ENCODE results near the gene OSTF1.

DNA sequence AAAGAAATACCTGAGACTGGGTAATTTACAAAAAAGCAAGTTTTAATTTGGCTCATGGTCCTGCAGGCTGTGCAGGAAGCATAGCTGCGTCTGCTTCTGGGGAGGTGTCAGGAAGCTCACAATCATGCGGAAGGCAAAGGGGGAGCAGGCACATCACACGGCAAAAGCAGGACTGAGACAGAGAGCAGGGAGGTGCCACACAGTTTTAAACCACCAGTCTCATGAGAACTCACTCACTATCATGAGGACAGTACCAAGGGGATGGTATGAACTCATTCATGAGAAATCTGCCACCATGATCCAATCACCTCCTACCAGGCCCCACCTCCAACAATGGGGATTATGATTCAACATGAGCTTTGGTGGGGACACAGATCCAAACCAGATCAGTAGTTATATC, 96.2 kb downstream of the OSTF1 start:
- TF ChIP-seq, protein P1, sequence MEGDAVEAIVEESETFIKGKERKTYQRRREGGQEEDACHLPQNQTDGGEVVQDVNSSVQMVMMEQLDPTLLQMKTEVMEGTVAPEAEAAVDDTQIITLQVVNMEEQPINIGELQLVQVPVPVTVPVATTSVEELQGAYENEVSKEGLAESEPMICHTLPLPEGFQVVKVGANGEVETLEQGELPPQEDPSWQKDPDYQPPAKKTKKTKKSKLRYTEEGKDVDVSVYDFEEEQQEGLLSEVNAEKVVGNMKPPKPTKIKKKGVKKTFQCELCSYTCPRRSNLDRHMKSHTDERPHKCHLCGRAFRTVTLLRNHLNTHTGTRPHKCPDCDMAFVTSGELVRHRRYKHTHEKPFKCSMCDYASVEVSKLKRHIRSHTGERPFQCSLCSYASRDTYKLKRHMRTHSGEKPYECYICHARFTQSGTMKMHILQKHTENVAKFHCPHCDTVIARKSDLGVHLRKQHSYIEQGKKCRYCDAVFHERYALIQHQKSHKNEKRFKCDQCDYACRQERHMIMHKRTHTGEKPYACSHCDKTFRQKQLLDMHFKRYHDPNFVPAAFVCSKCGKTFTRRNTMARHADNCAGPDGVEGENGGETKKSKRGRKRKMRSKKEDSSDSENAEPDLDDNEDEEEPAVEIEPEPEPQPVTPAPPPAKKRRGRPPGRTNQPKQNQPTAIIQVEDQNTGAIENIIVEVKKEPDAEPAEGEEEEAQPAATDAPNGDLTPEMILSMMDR (conservative IDR thresholded peaks at IDR 0.05 in 1 of 2, IDR thresholded peaks at IDR 0.05 in 1 of 2; ENCODE audit: low read depth in 1 of 2, low read length in 2 of 2): no peak
- no peak for TF ChIP-seq EZH2 (IDR thresholded peaks at IDR 0.05; ENCODE audit: low read length, missing control alignments)
